Measurements from ENCODE around the gene SLC41A3.
"Not testable (repeated sequence)": the region's sequence is repeated elsewhere in the genome, so short reads cannot be mapped to it uniquely, and the experiment has no call there.

Gene SLC41A3

DNA sequence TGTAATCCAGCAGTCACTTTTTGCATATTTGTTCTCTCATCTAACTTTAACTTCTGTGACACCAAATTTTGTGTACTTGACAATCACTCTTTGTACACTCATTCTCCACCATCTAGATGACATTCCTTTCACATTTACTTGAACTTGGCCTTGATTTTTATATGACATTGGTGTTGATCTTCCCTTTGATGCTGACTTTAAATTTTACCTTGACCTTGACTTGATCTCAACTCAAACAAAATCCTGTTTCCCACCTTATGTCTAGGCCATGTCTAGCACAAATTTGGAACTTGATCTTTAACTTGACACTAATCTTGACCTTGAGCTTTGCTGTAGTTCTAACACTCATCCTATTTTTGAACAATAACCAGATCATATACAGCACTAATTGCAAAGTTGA, 81.7 kb downstream of the SLC41A3 start:
- Histone ChIP-seq H4K20me1 (ENCODE audit: control insufficient read depth, insufficient read depth, low read depth, low read length) (no peaks in the 10 kb centered on the region), H3K9me3 (ENCODE audit: control insufficient read depth, insufficient read depth, low read length) (no peaks in the 10 kb centered on the region), H3K27ac (ENCODE audit: low read depth, low read length) (no peak overlapping the region), H3K79me2 (ENCODE audit: control insufficient read depth, low read length) (no peaks in the 10 kb centered on the region), H3F3A (ENCODE audit: control insufficient read depth, insufficient read depth) (no peaks in the 10 kb centered on the region), H3K36me3 (ENCODE audit: control insufficient read depth, low read length) (peaks cover 5% of the 10 kb centered on the region; the same call in 1 of the 2 replicates), H3K4me3 (ENCODE audit: low read length) (no peak overlapping the region), H3K9me2 (replicated peaks; ENCODE audit: control insufficient read depth, low read length) (no peaks in the 10 kb centered on the region), H3K4me2 (ENCODE audit: low read length) (no peak overlapping the region), H3K4me1 (ENCODE audit: control insufficient read depth, low read length) (no peaks in the 10 kb centered on the region), H3K27me3 (ENCODE audit: control insufficient read depth, low read length) (no peaks in the 10 kb centered on the region; the same call in 1 of the 2 replicates)
- TF ChIP-seq, protein P1, sequence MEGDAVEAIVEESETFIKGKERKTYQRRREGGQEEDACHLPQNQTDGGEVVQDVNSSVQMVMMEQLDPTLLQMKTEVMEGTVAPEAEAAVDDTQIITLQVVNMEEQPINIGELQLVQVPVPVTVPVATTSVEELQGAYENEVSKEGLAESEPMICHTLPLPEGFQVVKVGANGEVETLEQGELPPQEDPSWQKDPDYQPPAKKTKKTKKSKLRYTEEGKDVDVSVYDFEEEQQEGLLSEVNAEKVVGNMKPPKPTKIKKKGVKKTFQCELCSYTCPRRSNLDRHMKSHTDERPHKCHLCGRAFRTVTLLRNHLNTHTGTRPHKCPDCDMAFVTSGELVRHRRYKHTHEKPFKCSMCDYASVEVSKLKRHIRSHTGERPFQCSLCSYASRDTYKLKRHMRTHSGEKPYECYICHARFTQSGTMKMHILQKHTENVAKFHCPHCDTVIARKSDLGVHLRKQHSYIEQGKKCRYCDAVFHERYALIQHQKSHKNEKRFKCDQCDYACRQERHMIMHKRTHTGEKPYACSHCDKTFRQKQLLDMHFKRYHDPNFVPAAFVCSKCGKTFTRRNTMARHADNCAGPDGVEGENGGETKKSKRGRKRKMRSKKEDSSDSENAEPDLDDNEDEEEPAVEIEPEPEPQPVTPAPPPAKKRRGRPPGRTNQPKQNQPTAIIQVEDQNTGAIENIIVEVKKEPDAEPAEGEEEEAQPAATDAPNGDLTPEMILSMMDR (IDR thresholded peaks at IDR 0.05; ENCODE audit: low read depth, low read length, poor library complexity, severe bottlenecking) = no peak
- TF ChIP-seq EZH2phosphoT487 (IDR thresholded peaks at IDR 0.05; ENCODE audit: borderline replicate concordance, low read length) = no peak

DNA sequence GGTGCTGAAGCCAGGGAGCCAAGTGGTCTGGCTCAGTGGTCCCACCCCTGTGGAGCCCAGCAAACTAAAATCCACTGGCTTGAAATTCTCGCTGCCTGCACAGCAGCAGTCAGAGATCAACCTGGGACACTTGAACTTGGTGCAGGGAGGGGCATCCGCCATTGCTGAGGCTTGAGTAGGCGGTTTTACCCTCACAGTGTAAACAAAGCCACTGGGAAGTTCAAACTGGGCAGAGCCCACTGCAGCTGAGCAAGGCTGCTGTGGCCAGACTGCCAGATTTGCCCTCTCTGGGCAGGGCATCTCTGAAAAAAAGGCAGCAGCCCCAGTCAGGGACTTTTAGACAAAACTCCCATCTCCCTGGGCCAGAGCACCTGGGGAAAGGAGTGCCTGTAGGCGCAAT, 87.2 kb downstream of the SLC41A3 start:
- not testable (repeated sequence) for H3F3A ChIP-seq (ENCODE audit: control insufficient read depth, insufficient read depth); H3K79me2 ChIP-seq (ENCODE audit: control insufficient read depth, low read length); H3K27me3 ChIP-seq (ENCODE audit: control insufficient read depth, low read length); H3K9me3 ChIP-seq (ENCODE audit: control insufficient read depth, insufficient read depth, low read length); H4K20me1 ChIP-seq (ENCODE audit: control insufficient read depth, insufficient read depth, low read depth, low read length); H3K4me3 ChIP-seq (ENCODE audit: low read length); H3K36me3 ChIP-seq (ENCODE audit: control insufficient read depth, low read length); H3K27ac ChIP-seq (ENCODE audit: low read depth, low read length); H3K4me2 ChIP-seq (ENCODE audit: low read length); H3K9me2 ChIP-seq (replicated peaks; ENCODE audit: control insufficient read depth, low read length)
- peaks cover 10% of the 10 kb centered on the region for H3K4me1 ChIP-seq (ENCODE audit: control insufficient read depth, low read length)

DNA sequence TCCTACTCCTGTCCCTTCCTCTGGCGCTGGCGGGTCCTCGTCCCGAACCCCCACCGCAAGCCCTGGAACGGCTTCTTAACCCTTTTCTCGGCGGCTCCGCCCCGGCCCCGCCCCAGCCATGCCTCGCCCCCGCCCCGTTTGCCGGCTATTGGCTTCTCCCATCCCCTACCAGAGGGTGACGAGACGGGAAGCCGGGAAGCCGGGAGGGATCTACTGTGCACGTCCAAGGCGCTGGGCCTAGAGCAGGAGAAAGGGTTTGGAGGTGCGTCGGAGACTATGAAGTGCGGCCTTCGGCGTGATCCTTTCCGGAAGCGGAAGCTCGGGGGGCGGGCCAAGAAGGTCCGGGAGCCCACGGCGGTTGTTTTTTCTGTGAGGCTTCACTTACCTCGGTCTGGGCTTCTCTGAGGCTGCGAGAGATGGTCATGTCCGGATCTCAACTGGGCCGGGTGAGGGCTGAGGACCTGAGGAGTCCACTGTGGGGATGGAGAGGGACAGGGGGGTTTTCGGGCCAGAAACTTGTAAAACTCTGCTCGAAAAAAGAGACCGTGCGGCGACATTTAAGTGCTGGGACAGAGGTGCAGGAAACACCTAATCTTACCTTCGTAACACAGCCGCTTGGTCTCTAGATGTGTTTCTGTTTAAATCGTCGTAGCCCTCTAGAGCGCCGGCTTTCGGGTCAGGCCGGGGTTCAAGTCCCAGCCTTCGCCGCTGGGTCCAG, 93.5 kb downstream of the SLC41A3 start:
- peak overlapping the region; percentile 56 for H3K27ac ChIP-seq (ENCODE audit: low read depth, low read length)
- TF ChIP-seq, protein P1 (IDR thresholded peaks at IDR 0.05; ENCODE audit: low read depth, low read length, poor library complexity, severe bottlenecking) = no peak
- TF ChIP-seq EZH2phosphoT487 (IDR thresholded peaks at IDR 0.05; ENCODE audit: borderline replicate concordance, low read length) = no peak

DNA sequence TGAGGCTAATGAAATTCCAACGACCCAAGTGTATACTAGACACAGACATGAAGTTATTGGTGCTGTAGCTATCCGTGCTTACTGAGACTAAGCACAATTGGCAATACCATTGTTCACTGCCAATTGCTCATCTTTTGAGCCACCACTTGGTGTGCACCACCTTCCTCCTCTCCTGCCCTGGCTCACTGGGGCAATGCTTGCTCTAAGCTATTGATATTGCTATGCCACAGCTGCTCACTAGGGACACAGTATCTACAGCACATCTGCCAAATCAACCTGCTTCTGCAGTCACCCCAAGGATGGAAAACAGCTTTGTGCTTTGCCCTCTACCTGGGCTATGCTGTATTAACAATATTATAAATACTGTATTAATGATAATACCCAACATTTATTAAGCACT, 99.0 kb downstream of the SLC41A3 start:
- H3K79me2 ChIP-seq (ENCODE audit: control insufficient read depth, low read length) = peaks cover 18% of the 10 kb centered on the region
- not testable (repeated sequence) for H3K4me3 ChIP-seq (ENCODE audit: low read length); H3K4me1 ChIP-seq (ENCODE audit: control insufficient read depth, low read length); H3K27me3 ChIP-seq (ENCODE audit: control insufficient read depth, low read length); H3K9me2 ChIP-seq (replicated peaks; ENCODE audit: control insufficient read depth, low read length); H3K9me3 ChIP-seq (ENCODE audit: control insufficient read depth, insufficient read depth, low read length); H3K4me2 ChIP-seq (ENCODE audit: low read length); H3K27ac ChIP-seq (ENCODE audit: low read depth, low read length); H3K36me3 ChIP-seq (ENCODE audit: control insufficient read depth, low read length); H3F3A ChIP-seq (ENCODE audit: control insufficient read depth, insufficient read depth); H4K20me1 ChIP-seq (ENCODE audit: control insufficient read depth, insufficient read depth, low read depth, low read length)

More for the DNA sequence above, 93.5 kb downstream of the SLC41A3 start:
- H3K36me3 ChIP-seq (ENCODE audit: control insufficient read depth, low read length) = no peaks in the 10 kb centered on the region
- H3F3A ChIP-seq (ENCODE audit: control insufficient read depth, insufficient read depth) = no peaks in the 10 kb centered on the region
- peak overlapping the region; percentile 74 for H3K4me2 ChIP-seq (ENCODE audit: low read length)
- H3K4me1 ChIP-seq (ENCODE audit: control insufficient read depth, low read length) = peaks cover 29% of the 10 kb centered on the region
- H3K4me3 ChIP-seq (ENCODE audit: low read length) = peak overlapping the region; percentile 79
- H3K9me3 ChIP-seq (ENCODE audit: control insufficient read depth, insufficient read depth, low read length) = no peaks in the 10 kb centered on the region
- H3K9me2 ChIP-seq (replicated peaks; ENCODE audit: control insufficient read depth, low read length) = no peaks in the 10 kb centered on the region
- peaks cover 24% of the 10 kb centered on the region for H3K79me2 ChIP-seq (ENCODE audit: control insufficient read depth, low read length)
- no peaks in the 10 kb centered on the region for H3K27me3 ChIP-seq (ENCODE audit: control insufficient read depth, low read length)
- H4K20me1 ChIP-seq (ENCODE audit: control insufficient read depth, insufficient read depth, low read depth, low read length) = no peaks in the 10 kb centered on the region

DNA sequence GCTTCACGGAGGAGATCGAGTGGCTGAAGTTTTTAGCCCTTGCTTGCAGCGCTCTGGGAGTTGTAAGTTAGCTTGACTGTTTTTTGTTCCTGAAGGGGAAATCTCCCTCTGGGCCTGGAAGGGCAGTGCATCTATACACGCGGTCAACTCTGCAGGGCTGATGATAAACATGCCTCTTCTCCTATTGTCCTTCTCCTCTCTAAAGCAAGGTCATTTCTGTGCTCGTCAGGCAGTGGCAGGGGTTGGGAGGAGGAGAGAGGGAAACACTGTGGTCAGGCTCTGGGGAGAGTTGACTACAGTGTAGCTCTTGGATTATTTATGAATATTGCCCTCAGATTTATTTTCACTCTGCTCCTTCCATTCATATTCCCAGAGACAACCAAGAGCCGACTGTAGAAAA, 106.8 kb downstream of the SLC41A3 start:
- H3F3A ChIP-seq (ENCODE audit: control insufficient read depth, insufficient read depth); H3K79me2 ChIP-seq (ENCODE audit: control insufficient read depth, low read length); H3K4me1 ChIP-seq (ENCODE audit: control insufficient read depth, low read length); H4K20me1 ChIP-seq (ENCODE audit: control insufficient read depth, insufficient read depth, low read depth, low read length); H3K9me3 ChIP-seq (ENCODE audit: control insufficient read depth, insufficient read depth, low read length); H3K4me2 ChIP-seq (ENCODE audit: low read length); H3K27me3 ChIP-seq (ENCODE audit: control insufficient read depth, low read length); H3K27ac ChIP-seq (ENCODE audit: low read depth, low read length); H3K36me3 ChIP-seq (ENCODE audit: control insufficient read depth, low read length); H3K9me2 ChIP-seq (replicated peaks; ENCODE audit: control insufficient read depth, low read length); H3K4me3 ChIP-seq (ENCODE audit: low read length): not testable (repeated sequence)

DNA sequence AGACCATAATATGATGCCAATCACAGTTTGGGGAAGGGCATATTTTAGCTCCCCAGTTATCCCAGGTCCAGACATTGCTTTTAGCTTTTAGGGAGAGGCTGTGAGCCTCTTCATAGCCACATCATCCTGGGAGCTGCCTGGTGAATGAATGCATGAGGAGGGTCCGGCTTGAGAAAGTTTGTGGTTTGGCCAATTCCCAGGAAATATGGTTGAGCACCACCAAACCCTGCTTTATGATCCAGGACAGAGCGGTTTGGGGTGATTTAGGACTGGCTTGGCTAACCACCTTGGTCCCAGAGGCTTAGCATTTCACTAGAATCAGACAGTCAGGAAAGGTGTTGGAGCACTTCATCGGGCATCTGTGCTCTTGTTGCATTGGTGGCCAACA, 107.9 kb downstream of the SLC41A3 start:
- not testable (repeated sequence) for H3K79me2 ChIP-seq (ENCODE audit: control insufficient read depth, low read length); H3K4me3 ChIP-seq (ENCODE audit: low read length); H3K27ac ChIP-seq (ENCODE audit: low read depth, low read length); H3K36me3 ChIP-seq (ENCODE audit: control insufficient read depth, low read length); H3F3A ChIP-seq (ENCODE audit: control insufficient read depth, insufficient read depth); H3K4me1 ChIP-seq (ENCODE audit: control insufficient read depth, low read length); H4K20me1 ChIP-seq (ENCODE audit: control insufficient read depth, insufficient read depth, low read depth, low read length); H3K9me2 ChIP-seq (replicated peaks; ENCODE audit: control insufficient read depth, low read length); H3K4me2 ChIP-seq (ENCODE audit: low read length); H3K9me3 ChIP-seq (ENCODE audit: control insufficient read depth, insufficient read depth, low read length)
- H3K27me3 ChIP-seq (ENCODE audit: control insufficient read depth, low read length) = peaks cover 12% of the 10 kb centered on the region

All from DOHH2 (cell line).